MM.1S (cell line): Measurements from ENCODE around the gene IQCC.

Experiments used
- DNase-seq: peaks from one replicate; pipeline ENCODE4 v3.0.0-alpha.2; 2015
- H2AFZ ChIP-seq: fragments of 300-600 bp; sonication (generic); 2 replicates; pipeline ENCODE4 v1.6.0; 2016; ENCODE audit warnings: antibody characterized with exemption, low read length
- H3F3A ChIP-seq: fragments of 300-600 bp; sonication (generic); 2 replicates; pipeline ENCODE4 v1.6.1; 2016; ENCODE audit warnings: mild to moderate bottlenecking, antibody characterized with exemption, low read length, moderate library complexity, mixed read lengths; ENCODE audit not compliant: insufficient read depth
- H3K27ac ChIP-seq: fragments of 300-600 bp; sonication (generic); 2 replicates; pipeline ENCODE4 v1.5.1; 2016; ENCODE audit warnings: mild to moderate bottlenecking, low read length
- H3K27me3 ChIP-seq: fragments of 300-600 bp; sonication (generic); replicated peaks from 2 replicates; pipeline ENCODE4 v1.6.0; 2016; ENCODE audit warnings: low read length; ENCODE audit not compliant: insufficient read depth
- H3K36me3 ChIP-seq: fragments of 300-600 bp; sonication (generic); replicated peaks from 2 replicates; pipeline ENCODE4 v1.6.1; 2016; ENCODE audit warnings: mild to moderate bottlenecking, low read length, mixed read lengths; ENCODE audit not compliant: insufficient read depth
- H3K4me1 ChIP-seq: fragments of 300-600 bp; sonication (generic); 2 replicates; pipeline ENCODE4 v1.6.1; 2016; ENCODE audit warnings: low read length, mixed read lengths
- H3K4me2 ChIP-seq: fragments of 300-600 bp; sonication (generic); 2 replicates; pipeline ENCODE4 v1.6.0; 2016; ENCODE audit warnings: low read depth, low read length
- H3K4me3 ChIP-seq: fragments of 300-600 bp; sonication (generic); 2 replicates; pipeline ENCODE4 v1.5.1; 2016; ENCODE audit warnings: low read length, mixed read lengths
- H3K79me2 ChIP-seq: fragments of 300-600 bp; sonication (generic); 2 replicates; pipeline ENCODE4 v1.6.1; 2016; ENCODE audit warnings: mixed run types, low read length, mixed read lengths
- H3K9ac ChIP-seq: fragments of 300-600 bp; sonication (generic); 2 replicates; pipeline ENCODE4 v1.6.1; 2016; ENCODE audit warnings: low read length, mixed read lengths
- H3K9me2 ChIP-seq: fragments of 300-600 bp; sonication (generic); replicated peaks from 2 replicates; pipeline ENCODE4 v1.6.1; 2016; ENCODE audit warnings: mild to moderate bottlenecking, low read length, mixed read lengths; ENCODE audit not compliant: insufficient read depth
- H3K9me3 ChIP-seq: fragments of 300-600 bp; sonication (generic); replicated peaks from 2 replicates; pipeline ENCODE4 v1.6.1; 2016; ENCODE audit warnings: mild to moderate bottlenecking, low read length, mixed read lengths; ENCODE audit not compliant: insufficient read depth
- H4K20me1 ChIP-seq: fragments of 300-600 bp; sonication (generic); 2 replicates; pipeline ENCODE4 v1.6.1; 2016; ENCODE audit warnings: mild to moderate bottlenecking, low read length, moderate library complexity, mixed read lengths; ENCODE audit not compliant: insufficient read depth
- CTCF ChIP-seq: fragments of 300-600 bp; sonication (generic); IDR thresholded peaks from 2 replicates; pipeline ENCODE4 v1.5.1; 2016; ENCODE audit warnings: antibody characterized with exemption, low read length, mixed read lengths
- EZH2 ChIP-seq: fragments of 300-600 bp; sonication (generic); optimal IDR thresholded peaks from 2 replicates; pipeline ENCODE3; 2017; ENCODE audit warnings: low read depth, mild to moderate bottlenecking, antibody characterized with exemption, low read length, mixed read lengths
- EZH2phosphoT487 ChIP-seq: fragments of 300-600 bp; sonication (generic); IDR thresholded peaks from 2 replicates; pipeline ENCODE4 v1.6.1; 2018; ENCODE audit warnings: antibody characterized with exemption, low read length

The IQCC gene

GRCh38 chr1:32257227-32257508 is 51.7 kb downstream of the IQCC start:
- H3K27me3 ChIP-seq: no peaks in the 10 kb centered on the region
- 0 out of 2 replicates have a peak overlapping the region, but pooled peaks have one; percentile 35 for H2AFZ ChIP-seq
- H3K79me2 ChIP-seq: no peaks in the 10 kb centered on the region
- no peaks in the 10 kb centered on the region for H3F3A ChIP-seq
- H3K9me2 ChIP-seq: no peaks in the 10 kb centered on the region
- TF ChIP-seq CTCF (no peak), EZH2 (no peak), EZH2phosphoT487 (no peak)
- H3K36me3 ChIP-seq: no peaks in the 10 kb centered on the region
- no peak overlapping the region for H3K9ac ChIP-seq
- peak overlapping the region; percentile 43; the same call in 1 of the 2 replicates for H3K4me2 ChIP-seq
- H3K27ac ChIP-seq: peak overlapping the region; percentile 24; the same call in 1 of the 2 replicates
- H3K4me3 ChIP-seq: 0 out of 2 replicates have a peak overlapping the region, but pooled peaks have one; percentile 6
- no peaks in the 10 kb centered on the region for H3K9me3 ChIP-seq
- H4K20me1 ChIP-seq: no peaks in the 10 kb centered on the region
- peaks cover 22% of the 10 kb centered on the region for H3K4me1 ChIP-seq
- no peak for DNase-seq
